ENCODE measurements around the gene BOC. TPM values are rescaled to one million over a fixed set of nuclear protein-coding genes. Genes with fewer than 3 reads are reported as not detected.

The BOC gene
- total and polyA plus RNA-seq, 8 donors = 4.9 to 19.5 (median 9.9) TPM

DNA sequence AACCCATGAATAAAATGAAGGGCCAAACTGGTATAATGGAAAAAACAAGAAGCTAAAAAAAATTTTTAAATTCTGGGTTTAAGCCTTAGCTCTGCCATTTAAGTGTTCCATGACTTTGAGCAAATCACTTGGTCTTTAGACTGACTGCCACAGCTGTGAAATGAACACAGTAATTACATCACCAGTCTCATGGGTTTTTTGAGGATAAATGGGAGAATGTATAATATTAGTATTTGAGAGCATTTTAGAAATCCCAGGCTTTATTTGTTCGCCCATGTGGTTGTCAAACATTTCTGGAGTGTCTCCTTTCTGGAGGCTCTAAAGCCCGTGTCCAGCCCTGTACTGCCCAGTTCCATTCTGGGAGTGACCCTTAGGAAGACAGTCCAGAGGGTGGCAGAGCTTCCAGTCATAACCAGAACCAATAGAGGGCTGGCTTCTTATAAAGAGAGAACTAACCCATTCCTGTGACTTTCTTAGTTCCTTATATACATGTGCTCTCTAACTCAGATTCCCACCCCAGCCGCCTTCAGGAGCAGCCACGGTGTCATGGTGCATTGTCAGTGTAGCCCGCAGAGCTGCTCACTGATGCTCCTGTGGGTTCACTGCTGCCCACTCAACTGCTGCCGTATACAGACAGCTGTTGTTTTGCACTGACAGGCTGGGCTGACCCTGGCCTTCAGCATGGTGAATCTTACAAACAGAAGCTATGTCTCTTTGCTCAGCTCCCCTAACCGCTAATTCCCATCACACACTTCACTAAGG lies 44.7 kb downstream of the BOC start:
- DNase-seq = no peak
- Histone ChIP-seq H3K4me1 (no peaks in the 10 kb centered on the region), H3K36me3 (no peaks in the 10 kb centered on the region), H3K4me3 (no peak overlapping the region), H3K9me3 (no peaks in the 10 kb centered on the region), H3K27me3 (no peaks in the 10 kb centered on the region), H3K27ac (no peak overlapping the region)
- 93% methylated on average over 7 of the region's 7 CpGs for WGBS, 2 donors
- ATAC-seq = peak in 1 of 4 donors; percentile 14
- intact Hi-C loops (cut with DNase I) = no loop called here
- TF ChIP-seq, protein P1, sequence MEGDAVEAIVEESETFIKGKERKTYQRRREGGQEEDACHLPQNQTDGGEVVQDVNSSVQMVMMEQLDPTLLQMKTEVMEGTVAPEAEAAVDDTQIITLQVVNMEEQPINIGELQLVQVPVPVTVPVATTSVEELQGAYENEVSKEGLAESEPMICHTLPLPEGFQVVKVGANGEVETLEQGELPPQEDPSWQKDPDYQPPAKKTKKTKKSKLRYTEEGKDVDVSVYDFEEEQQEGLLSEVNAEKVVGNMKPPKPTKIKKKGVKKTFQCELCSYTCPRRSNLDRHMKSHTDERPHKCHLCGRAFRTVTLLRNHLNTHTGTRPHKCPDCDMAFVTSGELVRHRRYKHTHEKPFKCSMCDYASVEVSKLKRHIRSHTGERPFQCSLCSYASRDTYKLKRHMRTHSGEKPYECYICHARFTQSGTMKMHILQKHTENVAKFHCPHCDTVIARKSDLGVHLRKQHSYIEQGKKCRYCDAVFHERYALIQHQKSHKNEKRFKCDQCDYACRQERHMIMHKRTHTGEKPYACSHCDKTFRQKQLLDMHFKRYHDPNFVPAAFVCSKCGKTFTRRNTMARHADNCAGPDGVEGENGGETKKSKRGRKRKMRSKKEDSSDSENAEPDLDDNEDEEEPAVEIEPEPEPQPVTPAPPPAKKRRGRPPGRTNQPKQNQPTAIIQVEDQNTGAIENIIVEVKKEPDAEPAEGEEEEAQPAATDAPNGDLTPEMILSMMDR (IDR thresholded peaks at IDR 0.05) = no peak
- FAIRE-seq = no peak

DNA sequence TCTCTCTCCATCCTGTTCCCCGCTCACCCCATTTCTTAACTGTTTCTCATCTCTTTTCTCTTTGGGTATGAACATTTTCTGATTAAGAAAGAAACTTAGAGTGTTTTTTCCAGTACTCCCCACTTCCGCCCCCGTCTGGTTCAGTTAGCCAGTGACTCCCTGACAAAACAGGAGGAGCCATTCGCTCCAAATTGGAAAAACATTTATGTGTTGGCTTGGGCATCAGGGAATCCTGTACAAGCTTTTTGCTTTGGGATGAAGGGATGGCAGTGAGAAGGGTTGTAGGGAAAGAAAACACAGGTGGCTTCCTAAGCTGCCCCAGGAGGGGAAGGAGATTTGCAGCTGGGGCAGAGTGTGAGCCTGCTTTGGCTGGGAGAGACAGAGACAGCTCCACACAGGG lies 47.0 kb downstream of the BOC start:
- intact Hi-C loops (cut with DNase I) = no loop called here
- FAIRE-seq (no peak), ATAC-seq (no peak), DNase-seq (no peak)
- H3K36me3 ChIP-seq = no peaks in the 10 kb centered on the region
- H3K27me3 ChIP-seq = no peaks in the 10 kb centered on the region
- no peak overlapping the region for H3K27ac ChIP-seq
- peaks cover 0 to 15% (median 13%) of the 10 kb centered on the region in 3 donors for H3K4me1 ChIP-seq
- TF ChIP-seq, protein P1 (IDR thresholded peaks at IDR 0.05) = no peak
- 89 to 90% methylated on average over 4 of the region's 4 CpGs for WGBS, 2 donors
- H3K9me3 ChIP-seq = no peaks in the 10 kb centered on the region
- H3K4me3 ChIP-seq = no peak overlapping the region

- no peaks in the 10 kb centered on the region for H3K9me3 ChIP-seq
- H3K36me3 ChIP-seq = no peaks in the 10 kb centered on the region
- DNase-seq (no peak), FAIRE-seq (no peak), ATAC-seq (no peak)
- TF ChIP-seq, protein P1 (IDR thresholded peaks at IDR 0.05) = no peak
- peaks cover 0 to 21% (median 17%) of the 10 kb centered on the region in 3 donors for H3K4me1 ChIP-seq
- no peak overlapping the region for H3K4me3 ChIP-seq
- intact Hi-C loops (cut with DNase I) = no loop called here
- WGBS, 2 donors = 85 to 88% methylated on average over 2 of the region's 2 CpGs
- H3K27ac ChIP-seq = no peak overlapping the region
- H3K27me3 ChIP-seq = no peaks in the 10 kb centered on the region
Observed at GRCh38 chr3:113259196-113259595, 47.8 kb downstream of the BOC start.

- Histone ChIP-seq H3K36me3 (no peaks in the 10 kb centered on the region), H3K4me3 (no peak overlapping the region), H3K4me1 (peaks cover 0 to 22% (median 21%) of the 10 kb centered on the region in 3 donors), H3K27me3 (no peaks in the 10 kb centered on the region), H3K27ac (no peak overlapping the region), H3K9me3 (no peaks in the 10 kb centered on the region)
- WGBS, 2 donors = 81 to 90% methylated on average over 6 of the region's 6 CpGs
- DNase-seq = no peak
- intact Hi-C loops (cut with DNase I) = no loop called here
- peak in 1 of 4 donors; percentile 21 for ATAC-seq
- TF ChIP-seq, protein P1 (IDR thresholded peaks at IDR 0.05) = no peak
- FAIRE-seq = no peak
Observed at GRCh38 chr3:113261063-113261625, 49.8 kb downstream of the BOC start.
